Measurements from ENCODE around the gene VAT1L. TPM values are rescaled to one million over a fixed set of nuclear protein-coding genes. Genes with fewer than 3 reads are reported as not detected.

VAT1L gene
- total and polyA plus RNA-seq, 2 donors (not counting 3 experiments of a cell fraction or from before 2014, with no cell fraction given): 0.46 to 1.5 TPM

DNA sequence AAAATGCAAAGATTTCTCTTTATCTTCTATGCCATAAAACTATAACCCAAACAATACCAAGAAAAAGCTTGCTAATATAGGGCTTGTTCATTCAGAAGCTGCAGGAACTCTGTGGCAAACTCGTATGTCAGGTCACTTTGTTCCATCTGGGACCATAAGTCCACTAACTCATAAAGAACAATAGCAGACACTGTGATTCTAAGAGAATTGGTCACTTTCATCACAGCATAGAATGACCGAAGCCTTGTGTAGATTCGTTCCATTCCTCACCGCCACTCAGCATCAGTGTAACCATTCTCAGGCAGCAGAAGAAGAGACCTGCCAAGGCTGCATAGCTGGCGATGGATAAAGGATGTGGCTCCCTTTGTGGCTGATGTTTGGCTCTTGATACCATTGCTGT lies 30.3 kb upstream of the VAT1L start:
- Histone ChIP-seq H3K79me2 (ENCODE audit: control insufficient read depth, insufficient read depth, low read length) (no peaks in the 10 kb centered on the region), H3K4me3 (replicated peaks in 1 of 3; ENCODE audit: insufficient read depth in 1 of 3, low read depth in 1 of 3, low read length in 3 of 3) (no peak overlapping the region), H3K9me1 (replicated peaks; ENCODE audit: control insufficient read depth, extremely low read depth, insufficient read depth, low read length) (no peaks in the 10 kb centered on the region), H3K27ac (ENCODE audit: insufficient read depth, low read depth, low read length) (no peak overlapping the region), H3K4me2 (ENCODE audit: insufficient read depth, low read length) (no peak overlapping the region), H3K9me3 (replicated peaks; ENCODE audit: control insufficient read depth, insufficient read depth, low read length) (no peaks in the 10 kb centered on the region), H4K20me1 (replicated peaks; ENCODE audit: control insufficient read depth, extremely low read depth, insufficient read depth, low read length) (no peaks in the 10 kb centered on the region), H3K27me3 (ENCODE audit: control insufficient read depth in 2 of 2, insufficient read depth in 2 of 2, low read length in 2 of 2) (no peaks in the 10 kb centered on the region), H3K36me3 (ENCODE audit: control insufficient read depth in 2 of 2, extremely low read depth in 1 of 2, insufficient read depth in 2 of 2, low read length in 2 of 2) (no peaks in the 10 kb centered on the region), H3K9ac (replicated peaks; ENCODE audit: extremely low read depth, insufficient read depth, low read length) (no peak overlapping the region), H3K4me1 (ENCODE audit: control insufficient read depth, extremely low read depth, insufficient read depth, low read length) (peaks cover 2% of the 10 kb centered on the region), H2AFZ (ENCODE audit: low read depth, low read length) (no peak overlapping the region)
- dilution Hi-C loops (cut with MboI; ENCODE audit: extremely low pct_ligation_motif_present, low sequenced_read_pairs): no loop called here
- DNase-seq (ENCODE audit: low read depth, low spot score) (no peak), FAIRE-seq (no peak)
- TF ChIP-seq, protein P1, sequence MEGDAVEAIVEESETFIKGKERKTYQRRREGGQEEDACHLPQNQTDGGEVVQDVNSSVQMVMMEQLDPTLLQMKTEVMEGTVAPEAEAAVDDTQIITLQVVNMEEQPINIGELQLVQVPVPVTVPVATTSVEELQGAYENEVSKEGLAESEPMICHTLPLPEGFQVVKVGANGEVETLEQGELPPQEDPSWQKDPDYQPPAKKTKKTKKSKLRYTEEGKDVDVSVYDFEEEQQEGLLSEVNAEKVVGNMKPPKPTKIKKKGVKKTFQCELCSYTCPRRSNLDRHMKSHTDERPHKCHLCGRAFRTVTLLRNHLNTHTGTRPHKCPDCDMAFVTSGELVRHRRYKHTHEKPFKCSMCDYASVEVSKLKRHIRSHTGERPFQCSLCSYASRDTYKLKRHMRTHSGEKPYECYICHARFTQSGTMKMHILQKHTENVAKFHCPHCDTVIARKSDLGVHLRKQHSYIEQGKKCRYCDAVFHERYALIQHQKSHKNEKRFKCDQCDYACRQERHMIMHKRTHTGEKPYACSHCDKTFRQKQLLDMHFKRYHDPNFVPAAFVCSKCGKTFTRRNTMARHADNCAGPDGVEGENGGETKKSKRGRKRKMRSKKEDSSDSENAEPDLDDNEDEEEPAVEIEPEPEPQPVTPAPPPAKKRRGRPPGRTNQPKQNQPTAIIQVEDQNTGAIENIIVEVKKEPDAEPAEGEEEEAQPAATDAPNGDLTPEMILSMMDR (IDR thresholded peaks at IDR 0.05; ENCODE audit: extremely low read depth in 1 of 2, insufficient read depth in 1 of 2, low read depth in 1 of 2, low read length in 2 of 2): no peak
- TF ChIP-seq GATA2 (IDR thresholded peaks at IDR 0.05; ENCODE audit: insufficient read depth, insufficient read length, low read depth, low read length) (no peak), POLR2A (IDR thresholded peaks at IDR 0.05; ENCODE audit: low read depth, low read length) (no peak), FOS (IDR thresholded peaks at IDR 0.05; ENCODE audit: borderline replicate concordance, insufficient read depth, low read length) (no peak), JUN (IDR thresholded peaks at IDR 0.05; ENCODE audit: borderline replicate concordance, insufficient read depth, insufficient read length, low read depth) (no peak), EZH2 (IDR thresholded peaks at IDR 0.05; ENCODE audit: borderline replicate concordance, low read depth, low read length, severe bottlenecking) (no peak), MYC (IDR thresholded peaks at IDR 0.05; ENCODE audit: low read depth, low read length) (no peak), POLR2AphosphoS5 (IDR thresholded peaks at IDR 0.05; ENCODE audit: insufficient read depth, low read depth, low read length) (no peak)
- TF ChIP-seq, protein P2, sequence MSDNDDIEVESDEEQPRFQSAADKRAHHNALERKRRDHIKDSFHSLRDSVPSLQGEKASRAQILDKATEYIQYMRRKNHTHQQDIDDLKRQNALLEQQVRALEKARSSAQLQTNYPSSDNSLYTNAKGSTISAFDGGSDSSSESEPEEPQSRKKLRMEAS (IDR thresholded peaks at IDR 0.05; ENCODE audit: insufficient read depth, insufficient read length): no peak
- intact Hi-C loops (cut with micrococcal nuclease): loop anchor here (1.0 kb wide), 1 partner anchor 19 kb away; no protein-coding TSS in a partner anchor
- BruUV-seq (replicated peaks): no TSS peak
- ChIA-PET CTCF (no interaction called here), POLR2A (no interaction called here)
